ENCODE measurements around the gene NSMCE1.

DNA sequence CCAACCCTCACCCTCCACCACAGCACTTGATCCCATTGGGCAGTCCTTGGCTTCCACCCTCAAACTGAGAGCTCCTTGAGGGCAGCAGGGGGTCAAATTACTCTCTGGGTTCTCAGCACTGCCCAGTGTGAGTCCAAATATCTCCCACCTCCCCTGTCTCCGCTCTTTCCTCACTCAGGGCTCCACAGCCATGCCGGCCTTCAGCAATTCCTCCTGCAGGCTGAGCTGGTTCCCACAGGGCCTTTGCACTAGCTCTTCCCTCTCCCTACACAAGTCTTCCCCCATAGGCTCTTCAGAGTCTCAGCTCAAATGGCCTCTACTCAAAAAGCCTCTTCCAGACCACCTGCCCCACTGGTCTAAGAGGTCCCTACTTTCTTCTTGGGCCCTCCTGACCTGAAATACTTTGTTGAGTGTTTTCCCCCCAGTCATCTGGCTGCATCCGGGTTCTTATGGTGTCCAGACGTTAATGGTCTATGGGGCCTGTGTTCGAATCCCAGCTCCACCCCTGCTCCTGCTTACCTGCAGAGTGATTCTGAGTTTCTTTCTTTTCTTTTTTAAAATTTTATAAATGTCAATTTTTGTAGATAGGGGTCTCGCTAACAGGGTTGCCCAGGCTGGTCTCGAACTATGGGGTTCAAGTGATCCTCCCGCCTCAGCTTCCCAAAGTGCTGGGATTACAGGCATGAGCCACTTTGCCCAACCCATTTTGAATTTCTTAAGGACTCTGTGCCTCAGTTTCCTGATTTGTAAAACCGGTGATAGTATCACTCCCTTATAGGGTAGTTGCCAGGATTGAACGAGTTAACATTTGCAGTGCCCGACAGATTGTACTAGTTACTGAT, 44.2 kb upstream of the NSMCE1 start:
- TF ChIP-seq, protein P1, sequence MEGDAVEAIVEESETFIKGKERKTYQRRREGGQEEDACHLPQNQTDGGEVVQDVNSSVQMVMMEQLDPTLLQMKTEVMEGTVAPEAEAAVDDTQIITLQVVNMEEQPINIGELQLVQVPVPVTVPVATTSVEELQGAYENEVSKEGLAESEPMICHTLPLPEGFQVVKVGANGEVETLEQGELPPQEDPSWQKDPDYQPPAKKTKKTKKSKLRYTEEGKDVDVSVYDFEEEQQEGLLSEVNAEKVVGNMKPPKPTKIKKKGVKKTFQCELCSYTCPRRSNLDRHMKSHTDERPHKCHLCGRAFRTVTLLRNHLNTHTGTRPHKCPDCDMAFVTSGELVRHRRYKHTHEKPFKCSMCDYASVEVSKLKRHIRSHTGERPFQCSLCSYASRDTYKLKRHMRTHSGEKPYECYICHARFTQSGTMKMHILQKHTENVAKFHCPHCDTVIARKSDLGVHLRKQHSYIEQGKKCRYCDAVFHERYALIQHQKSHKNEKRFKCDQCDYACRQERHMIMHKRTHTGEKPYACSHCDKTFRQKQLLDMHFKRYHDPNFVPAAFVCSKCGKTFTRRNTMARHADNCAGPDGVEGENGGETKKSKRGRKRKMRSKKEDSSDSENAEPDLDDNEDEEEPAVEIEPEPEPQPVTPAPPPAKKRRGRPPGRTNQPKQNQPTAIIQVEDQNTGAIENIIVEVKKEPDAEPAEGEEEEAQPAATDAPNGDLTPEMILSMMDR (IDR thresholded peaks at IDR 0.05; ENCODE audit: low read depth, low read length) = no peak
- TF ChIP-seq EZH2phosphoT487 (IDR thresholded peaks at IDR 0.05; ENCODE audit: low read depth) = no peak
